Aortic smooth muscle cell (primary cell): Measurements from ENCODE around the gene TENM4. TPM values are rescaled to one million over a fixed set of nuclear protein-coding genes. Genes with fewer than 3 reads are reported as not detected.

Experiments
- total RNA-seq: library from RNA; depleted of rRNA; stranded (reverse); fragments of >200 nt; gene quantifications from 2 replicates; pipeline ENCODE4 v1.2.3, GENCODE V29; 2014

The TENM4 gene
- 11.1 and 15.6 TPM in 2 replicates for total RNA-seq

DNA sequence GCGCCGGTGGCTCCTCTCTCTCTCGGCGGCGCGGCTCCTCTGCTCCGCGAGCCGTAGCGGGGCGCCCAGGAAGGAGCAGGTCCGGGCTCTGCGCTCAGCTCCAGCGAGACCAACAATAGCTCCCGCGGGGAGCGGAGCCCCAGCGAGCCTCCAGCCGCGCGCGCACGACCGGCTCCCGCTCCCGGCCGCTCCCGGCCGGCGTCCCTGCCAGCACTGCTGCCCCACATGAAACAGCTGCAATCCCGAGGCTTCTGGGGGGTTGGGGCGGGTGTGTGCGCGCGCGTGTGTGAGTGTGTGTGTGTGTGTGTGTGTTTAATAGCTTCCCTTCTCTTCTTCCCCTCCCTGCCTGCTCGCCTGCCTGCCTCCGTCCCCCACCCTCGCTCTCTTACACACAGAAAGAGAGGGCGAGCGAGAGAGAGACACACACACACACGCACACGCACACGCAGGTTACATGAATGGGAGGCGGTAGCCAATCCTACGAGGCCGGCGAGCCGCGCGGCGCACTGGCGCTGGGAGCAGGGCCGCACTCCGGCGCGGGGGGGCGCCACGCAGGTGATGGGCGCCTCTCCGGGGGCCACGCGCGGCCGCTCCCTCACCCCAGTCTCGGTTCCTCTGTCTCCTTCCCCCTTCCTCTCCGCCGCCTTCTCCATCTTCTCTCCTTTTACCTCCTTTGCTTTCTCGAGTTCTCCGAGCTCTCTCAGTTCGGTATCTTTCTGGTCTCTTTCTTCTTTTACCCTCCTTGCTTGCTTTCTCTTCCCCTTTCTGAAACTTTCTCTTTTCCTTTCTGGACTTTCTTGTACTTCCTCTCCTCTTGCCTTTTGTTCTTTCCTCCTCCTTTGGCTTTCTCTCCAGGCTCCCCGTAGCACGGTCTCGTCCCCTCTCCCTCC, at the start of gene TENM4:
Gene TENM4 (minus strand): TSS at position 460 of the 890 bp plus-strand sequence. CDS start 371,086 bp downstream, outside the sequence.

